HepG2 (cell line): Measurements from ENCODE around the gene CYB5R3. TPM values are rescaled to one million over a fixed set of nuclear protein-coding genes. Genes with fewer than 3 reads are reported as not detected.

Experiments used
- ATAC-seq: fragments of 200-7000 bp; cut with Tn5 transposase; 3 replicates; pipeline ENCODE4 v1.9.1; 2020; ENCODE audit warnings: mild to moderate bottlenecking, moderate library complexity
- BruUV-seq: library from RNA; stranded (reverse); fragments of 400-500 nt; replicated peaks from 2 replicates; lab custom pipeline; 2021; lab: Mats Ljungman, UMichigan
- CTCF ChIA-PET: fragments of 300-600 bp; formaldehyde crosslinking; extraction: SDS; loops from one replicate; lab custom pipeline; 2021; ENCODE audit warnings: low total read pairs, inconsistent platforms, low intra/inter-chr PET ratio; lab: Yijun Ruan, JAX
- POLR2A ChIA-PET: fragments of 350-600 bp; sonication (Branson Sonifier 250); formaldehyde crosslinking; loops from one replicate; lab custom pipeline; 2020; ENCODE audit warnings: antibody characterized with exemption, inconsistent platforms; lab: Yijun Ruan, JAX
- DNase-seq: peaks from one replicate; pipeline ENCODE4 v3.0.0-alpha.2; 2015; ENCODE audit warnings: low spot score
- FAIRE-seq: peaks from 3 replicates; lab custom pipeline; 2011; peaks lifted over from hg19 to GRCh38; lab: Jason Lieb, UNC
- H2AFZ ChIP-seq: one replicate; pipeline ENCODE4 v1.6.1; 2011; ENCODE audit warnings: low read length, inconsistent platforms
- H3K27ac ChIP-seq: fragments of 300-600 bp; 3 replicates; pipeline ENCODE4 v1.8.0; 2011; ENCODE audit warnings: mixed run types, mild to moderate bottlenecking, mixed read lengths, low read length, inconsistent platforms; ENCODE audit not compliant: insufficient read depth; ENCODE audit errors: extremely low read length
- H3K27me3 ChIP-seq, 2 experiments: fragments of 200-600 bp in 1 of 2; 2 replicates in 1 of 2; 3 replicates in 1 of 2; pipeline versions ENCODE4 v1.6.0 to v1.8.0; 2011; ENCODE audit warnings: low read length in 2 of 2, mild to moderate bottlenecking in 2 of 2, moderate library complexity in 2 of 2, inconsistent platforms in 1 of 2; ENCODE audit not compliant: insufficient read depth in 2 of 2, control insufficient read depth in 1 of 2
- H3K36me3 ChIP-seq, 2 experiments: fragments of 200-600 bp in 1 of 2; replicated peaks in 1 of 2; 2 replicates in 1 of 2; 3 replicates in 1 of 2; pipeline versions ENCODE4 v1.5.1 to v1.8.0; 2011; ENCODE audit warnings: low read length in 2 of 2, inconsistent platforms in 1 of 2; ENCODE audit not compliant: insufficient read depth in 2 of 2, control insufficient read depth in 1 of 2
- H3K4me1 ChIP-seq: 2 replicates; pipeline ENCODE4 v1.5.1; 2012; ENCODE audit warnings: low read length, inconsistent platforms; ENCODE audit not compliant: insufficient read depth
- H3K4me2 ChIP-seq: 2 replicates; pipeline ENCODE4 v1.6.0; 2011; ENCODE audit warnings: low read depth, low read length, inconsistent platforms
- H3K4me3 ChIP-seq, 3 experiments: fragments of 200-600 bp in 1 of 3; sonication (generic), shearing (Covaris generic) in 1 of 3; replicated peaks in 1 of 3; 2 replicates each; pipeline ENCODE4 v1.5.1; 2011 to 2016; ENCODE audit warnings: low read length in 3 of 3, inconsistent platforms in 2 of 3, low read depth in 2 of 3, mild to moderate bottlenecking in 2 of 3, control low read depth in 1 of 3, mixed read lengths in 1 of 3; ENCODE audit not compliant: insufficient read depth in 1 of 3
- H3K79me2 ChIP-seq: one replicate; pipeline ENCODE4 v1.6.1; 2011; ENCODE audit warnings: low read length, inconsistent platforms; ENCODE audit not compliant: insufficient read depth
- H3K9ac ChIP-seq: 2 replicates; pipeline ENCODE4 v1.6.0; 2011; ENCODE audit warnings: mild to moderate bottlenecking, low read depth, low read length, inconsistent platforms; ENCODE audit not compliant: insufficient read depth
- H3K9me3 ChIP-seq: 2 replicates; pipeline ENCODE4 v1.5.1; 2012; ENCODE audit warnings: mild to moderate bottlenecking, low read length
- H4K20me1 ChIP-seq: 2 replicates; pipeline ENCODE4 v1.6.0; 2011; ENCODE audit warnings: inconsistent platforms, mild to moderate bottlenecking, low read length, moderate library complexity; ENCODE audit not compliant: insufficient read depth
- CAMTA2 ChIP-seq: sonication (generic); formaldehyde crosslinking; IDR thresholded peaks from 2 replicates; pipeline ENCODE4 v1.4.0; 2020; ENCODE audit warnings: mild to moderate bottlenecking, missing genetic modification reagents, borderline replicate concordance
- CHD4 ChIP-seq: fragments of 200-600 bp; sonication (generic); IDR thresholded peaks from 2 replicates; pipeline ENCODE4 v1.7.0; 2017; ENCODE audit warnings: mild to moderate bottlenecking, low read length, borderline replicate concordance
- DR1 ChIP-seq: sonication (generic); formaldehyde crosslinking; IDR thresholded peaks from 2 replicates; pipeline ENCODE4 v1.8.0; 2021; ENCODE audit warnings: mild to moderate bottlenecking, missing genetic modification reagents, inconsistent platforms
- ERF ChIP-seq: IDR thresholded peaks from 2 replicates; pipeline ENCODE4 v1.6.1; 2018; ENCODE audit warnings: missing biosample characterization, missing genetic modification reagents
- FOXO1 ChIP-seq: sonication (generic); formaldehyde crosslinking; IDR thresholded peaks from 2 replicates; pipeline ENCODE4 v1.4.0; 2020; ENCODE audit warnings: missing genetic modification reagents
- GATAD1 ChIP-seq: IDR thresholded peaks from 2 replicates; pipeline ENCODE4 v1.6.1; 2016; ENCODE audit warnings: missing genetic modification reagents, missing compliant biosample characterization
- HNRNPK ChIP-seq: fragments of 200-400 bp; formaldehyde crosslinking; IDR thresholded peaks from 2 replicates; pipeline ENCODE4 v1.6.1; 2018; ENCODE audit warnings: low read length, low read depth, moderate library complexity, mild to moderate bottlenecking; ENCODE audit not compliant: poor library complexity, severe bottlenecking
- ISL2 ChIP-seq: sonication (generic); formaldehyde crosslinking; IDR thresholded peaks from 2 replicates; pipeline ENCODE4 v1.5.0; 2020; ENCODE audit warnings: missing genetic modification reagents
- MYC ChIP-seq: sonication (generic); formaldehyde crosslinking; IDR thresholded peaks from 2 replicates; pipeline ENCODE4 v1.9.0; 2021; ENCODE audit warnings: missing genetic modification reagents, borderline replicate concordance
- POLR2A ChIP-seq, 2 experiments: IDR thresholded peaks; 2 replicates each; pipeline ENCODE4 v1.6.1; 2011; ENCODE audit warnings: low read depth in 2 of 2, low read length in 2 of 2, mild to moderate bottlenecking in 1 of 2, moderate library complexity in 1 of 2; ENCODE audit not compliant: insufficient read depth in 1 of 2
- RFX1 ChIP-seq: fragments of 450-650 bp; IDR thresholded peaks from 2 replicates; pipeline ENCODE4 v1.6.1; 2017
- TBL1XR1 ChIP-seq: fragments of 150-350 bp; IDR thresholded peaks from 2 replicates; pipeline ENCODE4 v1.6.1; 2014; ENCODE audit warnings: borderline replicate concordance, low read length; ENCODE audit not compliant: partially characterized antibody
- XRCC5 ChIP-seq: fragments of 200-400 bp; formaldehyde crosslinking; optimal IDR thresholded peaks from 2 replicates; pipeline ENCODE3; 2017; ENCODE audit warnings: mild to moderate bottlenecking, low read length
- ZMYM4 ChIP-seq: sonication (generic); formaldehyde crosslinking; IDR thresholded peaks from 2 replicates; pipeline ENCODE4 v1.8.1; 2023; ENCODE audit warnings: mild to moderate bottlenecking, missing genetic modification reagents
- ZNF17 ChIP-seq: sonication (generic); formaldehyde crosslinking; IDR thresholded peaks from 2 replicates; pipeline ENCODE4 v1.5.0; 2020; ENCODE audit warnings: mild to moderate bottlenecking, missing genetic modification reagents
- ZNF235 ChIP-seq: sonication (generic); formaldehyde crosslinking; IDR thresholded peaks from 2 replicates; pipeline ENCODE4 v1.8.1; 2023; ENCODE audit warnings: mild to moderate bottlenecking, missing genetic modification reagents, borderline replicate concordance
- ZNF354B ChIP-seq: sonication (generic); formaldehyde crosslinking; IDR thresholded peaks from 2 replicates; pipeline ENCODE4 v1.8.0; 2022; ENCODE audit warnings: mild to moderate bottlenecking, missing genetic modification reagents
- ZNF446 ChIP-seq: sonication (generic); formaldehyde crosslinking; IDR thresholded peaks from 2 replicates; pipeline ENCODE4 v1.5.0; 2020; ENCODE audit warnings: mild to moderate bottlenecking, missing genetic modification reagents
- ZNF598 ChIP-seq: sonication (generic); formaldehyde crosslinking; IDR thresholded peaks from 2 replicates; pipeline ENCODE4 v1.5.1; 2020; ENCODE audit warnings: mild to moderate bottlenecking, missing genetic modification reagents, borderline replicate concordance
- WGBS: methylation state at CpG from one replicate; pipeline ENCODE4 v1.1.6; 2017; ENCODE audit warnings: low lambda C conversion rate; 5-methylcytosine and 5-hydroxymethylcytosine counted together
- in situ Hi-C: cut with HindIII; loops from 2 replicates; pipeline ENCODE4 v1.10.0; 2017; ENCODE audit warnings: low pct_unique_long_range_greater_than_20kb; ENCODE audit not compliant: extremely low pct_ligation_motif_present
- intact Hi-C: fragments of 100-400 bp; cut with micrococcal nuclease; formaldehyde crosslinking; loops from one replicate; pipeline ENCODE4 v1.10.0; 2022; ENCODE audit not compliant: unreplicated experiment
- polyA plus RNA-seq, 8 experiments: library from polyadenylated mRNA; depleted of rRNA in 3 of 8; stranded (reverse) in 7 of 8; unstranded in 1 of 8; fragments of >200 nt; fragmentation: Illumina TruSeq in 4 of 8; extraction: Trizol in 4 of 8; gene quantifications; 2 replicates each; pipeline versions ENCODE4 v1.2.1 to v1.2.3, GENCODE V29; 2011 to 2016; ENCODE audit warnings: low read depth in 4 of 8, missing spikeins in 1 of 8, mixed read lengths in 1 of 8; ENCODE audit not compliant: insufficient read depth in 1 of 8
- total RNA-seq, 5 experiments: library from RNA; depleted of rRNA; stranded (reverse); fragments of >200 nt; fragmentation: Illumina TruSeq; extraction: Trizol; gene quantifications; 2 replicates each; pipeline ENCODE4 v1.2.3, GENCODE V29; 2016; ENCODE audit warnings: low read depth in 1 of 5
- TF ChIP-seq, protein P1 (sequence below): sonication (generic); formaldehyde crosslinking; IDR thresholded peaks from 2 replicates; pipeline ENCODE4 v1.4.0; 2020; ENCODE audit warnings: missing genetic modification reagents
- TF ChIP-seq, protein P2 (sequence below): sonication (generic); formaldehyde crosslinking; IDR thresholded peaks from 2 replicates; pipeline ENCODE4 v1.4.0; 2020; ENCODE audit warnings: low read depth, mild to moderate bottlenecking, missing genetic modification reagents

Gene CYB5R3
- total and polyA plus RNA-seq, 2 of the 13 experiments (the other 11 are each of a cell fraction or from before 2014, with no cell fraction given), result 32.4 to 305 TPM

- under 1% methylated on average over 31 of the region's 85 CpGs for WGBS
- Histone ChIP-seq H3K4me2 (peak within 1 kb of the TSS; percentile 99), H3K9ac (peak within 1 kb of the TSS; percentile 94), H3K4me3 (peak within 1 kb of the TSS; percentile 75 to 90 (median 78)), H3K27me3 (no peaks in the 10 kb centered on the region; a peak in 1 of 5 replicates), H3K36me3 (peaks cover 3 to 11% of the 10 kb centered on the region in 2 experiments; a peak in 4 of 5 replicates), H3K79me2 (peaks cover 48% of the 10 kb centered on the region), H3K4me1 (peaks cover 56% of the 10 kb centered on the region), H2AFZ (no peak within 1 kb of the TSS), H4K20me1 (peaks cover 14% of the 10 kb centered on the region), H3K9me3 (no peaks in the 10 kb centered on the region), H3K27ac (peak within 1 kb of the TSS; percentile 93)
- ATAC-seq (peak; percentile 79), FAIRE-seq (peak; percentile 56), DNase-seq (peak; percentile 93)
- CTCF ChIA-PET, result no interaction called here
- POLR2A ChIA-PET, result interaction anchor here (0.7 to 3.3 kb wide), 24 partner anchors 11 to 833 kb away, joined by 3 to 54 read pairs (median 6); partner anchors contain the start of genes ARFGAP3 and CYB5R3
- intact Hi-C loops (loop anchor here (5.0 to 10.0 kb wide), 2 partner anchors 62 to 100 kb away; partner anchors contain the start of genes RRP7A and SERHL2), in situ Hi-C loops (no loop called here)
- BruUV-seq, result no TSS peak
- TF ChIP-seq DR1 (no peak), HNRNPK (peak; percentile 6), ISL2 (CRISPR knock-in tag) (no peak), RFX1 (no peak), ZNF446 (CRISPR knock-in tag) (0 out of 2 replicates have a peak, but pooled peaks have one; percentile 21), POLR2A (IDR thresholded peaks at IDR 0.05; ENCODE audit: insufficient read depth in 1 of 2, low read depth in 2 of 2, low read length in 2 of 2) (peak; percentile 51 to 61; a peak in 1 of 4 replicates), CHD4 (no peak), ZNF235 (0 out of 2 replicates have a peak, but pooled peaks have one; percentile 1), CAMTA2 (CRISPR knock-in tag) (0 out of 2 replicates have a peak, but pooled peaks have one; percentile 20), ERF (peak; percentile 46; the same call in 1 of the 2 replicates), XRCC5 (no peak), ZMYM4 (CRISPR knock-in tag) (peak; percentile 77; the same call in 1 of the 2 replicates), ZNF17 (CRISPR knock-in tag) (peak; percentile 56; the same call in 1 of the 2 replicates), GATAD1 (CRISPR knock-in tag) (peak; percentile 91), MYC (peak; percentile 58), TBL1XR1 (peak; percentile 1), ZNF598 (CRISPR knock-in tag) (no peak), ZNF354B (CRISPR knock-in tag) (no peak), FOXO1 (CRISPR knock-in tag) (no peak; the same call in 1 of the 2 replicates)
- TF ChIP-seq, protein P1, sequence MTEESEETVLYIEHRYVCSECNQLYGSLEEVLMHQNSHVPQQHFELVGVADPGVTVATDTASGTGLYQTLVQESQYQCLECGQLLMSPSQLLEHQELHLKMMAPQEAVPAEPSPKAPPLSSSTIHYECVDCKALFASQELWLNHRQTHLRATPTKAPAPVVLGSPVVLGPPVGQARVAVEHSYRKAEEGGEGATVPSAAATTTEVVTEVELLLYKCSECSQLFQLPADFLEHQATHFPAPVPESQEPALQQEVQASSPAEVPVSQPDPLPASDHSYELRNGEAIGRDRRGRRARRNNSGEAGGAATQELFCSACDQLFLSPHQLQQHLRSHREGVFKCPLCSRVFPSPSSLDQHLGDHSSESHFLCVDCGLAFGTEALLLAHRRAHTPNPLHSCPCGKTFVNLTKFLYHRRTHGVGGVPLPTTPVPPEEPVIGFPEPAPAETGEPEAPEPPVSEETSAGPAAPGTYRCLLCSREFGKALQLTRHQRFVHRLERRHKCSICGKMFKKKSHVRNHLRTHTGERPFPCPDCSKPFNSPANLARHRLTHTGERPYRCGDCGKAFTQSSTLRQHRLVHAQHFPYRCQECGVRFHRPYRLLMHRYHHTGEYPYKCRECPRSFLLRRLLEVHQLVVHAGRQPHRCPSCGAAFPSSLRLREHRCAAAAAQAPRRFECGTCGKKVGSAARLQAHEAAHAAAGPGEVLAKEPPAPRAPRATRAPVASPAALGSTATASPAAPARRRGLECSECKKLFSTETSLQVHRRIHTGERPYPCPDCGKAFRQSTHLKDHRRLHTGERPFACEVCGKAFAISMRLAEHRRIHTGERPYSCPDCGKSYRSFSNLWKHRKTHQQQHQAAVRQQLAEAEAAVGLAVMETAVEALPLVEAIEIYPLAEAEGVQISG (CRISPR knock-in tag), result peak; percentile 87
- TF ChIP-seq, protein P2, sequence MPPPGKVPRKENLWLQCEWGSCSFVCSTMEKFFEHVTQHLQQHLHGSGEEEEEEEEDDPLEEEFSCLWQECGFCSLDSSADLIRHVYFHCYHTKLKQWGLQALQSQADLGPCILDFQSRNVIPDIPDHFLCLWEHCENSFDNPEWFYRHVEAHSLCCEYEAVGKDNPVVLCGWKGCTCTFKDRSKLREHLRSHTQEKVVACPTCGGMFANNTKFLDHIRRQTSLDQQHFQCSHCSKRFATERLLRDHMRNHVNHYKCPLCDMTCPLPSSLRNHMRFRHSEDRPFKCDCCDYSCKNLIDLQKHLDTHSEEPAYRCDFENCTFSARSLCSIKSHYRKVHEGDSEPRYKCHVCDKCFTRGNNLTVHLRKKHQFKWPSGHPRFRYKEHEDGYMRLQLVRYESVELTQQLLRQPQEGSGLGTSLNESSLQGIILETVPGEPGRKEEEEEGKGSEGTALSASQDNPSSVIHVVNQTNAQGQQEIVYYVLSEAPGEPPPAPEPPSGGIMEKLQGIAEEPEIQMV (CRISPR knock-in tag), result peak; percentile 100
Measured at GRCh38 chr22:42614312-42615091, 34.7 kb downstream of the CYB5R3 start, which contains the start of gene POLDIP3. Gene POLDIP3, minus strand, starts transcription at chr22:42614883. Its CDS starts 26 bp downstream, at chr22:42614857.
